ENCODE results near the gene PPP2R2B.

PPP2R2B gene

DNA sequence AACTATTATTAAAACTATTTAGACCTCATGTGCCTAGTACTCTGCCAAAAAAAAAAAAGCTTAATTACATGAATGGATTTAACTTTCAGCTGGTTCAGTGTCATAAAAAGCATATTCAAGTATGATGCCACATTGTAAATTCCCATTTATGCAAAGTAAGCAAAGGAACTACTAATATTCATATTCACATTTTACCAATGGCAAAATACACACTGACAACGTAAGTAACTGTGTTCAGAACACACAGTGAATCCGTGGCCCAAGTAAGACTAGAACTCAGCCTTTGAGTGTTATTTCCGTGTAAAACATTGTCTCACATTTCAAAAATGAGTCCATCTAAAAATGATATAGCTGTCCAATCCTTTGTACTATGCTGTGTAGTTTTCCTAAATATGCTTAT is 56.8 kb downstream of the PPP2R2B start:
- no peak for FAIRE-seq

DNA sequence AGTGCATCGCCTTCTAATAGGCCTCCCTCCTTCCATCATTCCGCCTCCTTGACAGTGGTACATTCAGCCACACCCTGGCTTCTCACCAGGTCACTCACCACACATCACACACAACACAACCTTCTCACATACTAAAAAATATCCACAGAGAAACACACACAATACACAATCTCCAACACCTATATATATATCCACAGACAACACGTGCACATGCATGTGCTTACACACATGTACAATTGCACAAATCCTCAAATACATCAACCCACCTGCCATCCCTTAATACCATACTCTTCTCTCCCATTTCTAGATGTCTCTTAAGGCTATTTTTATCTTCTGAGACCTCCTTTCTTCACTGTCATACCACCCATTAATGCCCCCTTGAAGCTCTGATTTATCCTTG is 57.6 kb downstream of the PPP2R2B start:
- FAIRE-seq, result no peak

DNA sequence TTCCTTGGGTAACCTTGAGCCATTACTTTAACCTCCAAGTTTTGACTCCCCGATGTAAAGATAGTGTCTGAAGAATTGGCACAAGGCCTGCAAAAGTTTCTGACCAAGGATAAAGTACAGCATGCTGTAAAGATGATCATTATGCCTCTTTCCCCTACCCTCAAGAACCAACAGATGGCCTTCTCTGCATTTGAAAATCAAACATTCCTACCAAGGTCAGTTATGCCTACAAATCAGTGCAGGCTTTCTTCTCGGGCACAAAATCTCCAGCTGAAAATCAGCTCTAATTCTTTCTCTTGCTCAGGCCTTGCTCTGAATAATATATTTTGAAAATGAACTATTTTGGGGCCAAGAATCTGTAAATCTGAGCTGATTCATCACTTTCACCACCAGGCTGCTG is 59.7 kb downstream of the PPP2R2B start:
- no peak for FAIRE-seq

DNA sequence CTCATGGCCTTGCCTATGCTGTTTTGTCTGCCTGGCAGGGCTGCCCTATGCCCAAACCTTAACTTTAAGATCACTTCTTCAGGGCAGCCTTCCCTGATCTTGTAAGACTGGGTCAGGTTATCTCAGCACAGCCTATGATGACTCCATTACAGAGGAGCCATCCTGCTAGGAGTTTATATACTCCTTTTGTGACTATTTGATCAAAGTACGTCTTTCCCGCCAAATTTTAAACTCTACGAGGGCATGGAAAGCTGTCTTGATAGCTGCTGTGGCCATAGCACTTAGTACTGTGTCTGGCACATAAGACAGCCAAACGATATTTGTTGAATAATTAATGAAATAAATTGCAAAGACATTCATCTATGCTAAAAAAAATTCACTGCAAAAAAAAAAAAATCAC is 60.6 kb downstream of the PPP2R2B start:
- no peak for FAIRE-seq

DNA sequence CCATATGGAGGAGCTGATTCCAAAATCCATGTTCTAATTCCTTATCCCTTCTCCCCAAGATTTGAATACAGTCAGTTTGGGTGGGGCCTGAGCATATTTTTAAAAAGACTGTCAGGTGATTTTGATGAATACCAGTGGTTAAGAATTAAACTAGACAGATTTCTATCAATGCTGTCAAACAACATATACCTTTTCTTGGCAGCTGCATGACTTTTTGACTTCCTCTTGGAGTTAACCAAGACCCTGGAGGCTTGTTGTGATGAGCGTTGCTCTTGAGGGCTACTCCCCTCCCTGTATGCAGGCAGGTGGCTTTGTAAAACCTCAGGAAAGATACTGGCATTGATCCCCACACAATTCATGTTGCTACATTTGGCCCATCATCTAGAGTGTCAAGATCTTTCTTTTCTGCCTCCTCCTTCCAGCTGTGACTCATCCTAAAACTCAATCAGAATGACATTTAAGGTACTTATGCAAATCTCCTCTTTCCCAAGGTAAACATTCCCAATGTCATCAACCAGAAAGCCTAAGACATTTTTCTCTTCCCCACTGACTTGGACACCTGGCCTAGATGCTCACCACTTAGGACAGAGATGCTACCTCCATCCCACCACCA is 61.7 kb downstream of the PPP2R2B start:
- FAIRE-seq, result no peak

DNA sequence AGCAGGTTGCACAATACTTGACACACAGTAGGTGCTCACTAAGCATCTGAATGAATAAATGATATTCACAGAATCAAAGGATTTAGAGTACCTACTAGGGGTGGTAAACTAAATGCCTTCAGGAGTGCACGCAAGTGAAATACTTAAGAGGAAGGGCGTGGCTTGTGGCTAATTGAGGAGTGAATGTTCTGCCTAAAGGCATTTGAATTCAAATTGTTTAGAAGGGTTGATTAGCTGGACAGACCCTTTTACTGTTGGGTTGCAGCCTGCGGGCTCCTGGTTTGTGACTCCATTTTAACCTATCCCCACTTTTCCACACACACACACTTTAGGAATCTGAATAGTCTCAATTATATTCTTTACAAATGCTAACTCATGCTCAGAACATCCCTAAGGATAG is 63.1 kb downstream of the PPP2R2B start:
- no peak for FAIRE-seq

DNA sequence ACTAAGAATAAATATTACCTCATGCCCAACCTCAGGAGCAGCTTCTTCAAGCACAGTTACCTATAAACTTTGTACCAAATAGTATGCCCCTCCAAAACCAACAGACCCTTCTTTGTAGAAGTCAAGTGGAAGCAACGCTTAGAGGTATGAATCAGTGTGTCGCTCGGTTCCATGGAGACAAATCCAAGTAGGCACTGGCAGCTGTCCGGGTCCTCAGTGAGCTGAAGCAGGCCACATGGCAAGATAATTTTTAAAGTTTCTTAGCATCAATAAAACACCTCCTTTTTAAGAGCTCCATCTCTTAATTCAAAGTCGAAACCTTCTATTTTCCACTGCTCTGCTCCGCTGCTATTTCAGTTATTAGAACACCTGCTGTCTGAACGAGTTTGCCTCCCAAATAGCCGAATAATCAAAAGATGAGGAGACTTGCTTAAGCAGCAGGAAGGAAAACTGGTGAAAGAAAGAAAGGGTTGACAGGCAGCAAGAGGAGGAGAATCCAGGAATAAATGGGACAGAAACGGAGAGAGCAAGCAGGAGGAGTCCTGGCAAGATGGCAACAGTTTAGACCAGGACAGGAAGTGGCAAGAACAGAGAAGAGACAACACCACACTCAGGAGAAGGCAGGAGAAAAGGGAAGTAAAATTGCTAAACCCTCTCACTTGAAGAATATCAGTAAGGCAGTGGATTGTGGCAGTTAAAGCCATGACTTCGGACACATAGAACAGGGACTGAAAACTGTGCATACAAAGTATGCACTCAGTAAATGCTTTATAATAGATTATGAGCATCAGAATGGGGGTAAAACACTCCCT is 65.0 kb downstream of the PPP2R2B start:
- no peak for FAIRE-seq

DNA sequence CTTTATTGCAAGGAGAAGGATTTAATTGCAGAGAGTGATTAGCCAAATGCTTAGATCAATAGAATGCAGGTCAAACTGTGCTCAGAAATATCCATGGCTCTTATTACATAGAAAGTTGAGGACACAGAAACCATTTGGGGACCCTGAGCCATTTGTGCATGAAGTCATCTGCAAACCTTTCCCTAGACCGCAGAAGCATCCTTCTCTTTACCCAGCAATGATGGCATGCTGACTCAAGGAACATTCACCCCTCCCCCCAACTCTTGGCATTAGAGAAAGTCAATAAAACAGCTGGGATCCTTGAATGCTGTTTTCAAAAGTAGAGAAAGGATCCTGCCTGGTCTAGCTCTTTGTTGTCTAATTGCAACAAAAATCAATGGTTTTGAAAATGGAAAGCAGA is 73.5 kb downstream of the PPP2R2B start:
- no peak for FAIRE-seq

DNA sequence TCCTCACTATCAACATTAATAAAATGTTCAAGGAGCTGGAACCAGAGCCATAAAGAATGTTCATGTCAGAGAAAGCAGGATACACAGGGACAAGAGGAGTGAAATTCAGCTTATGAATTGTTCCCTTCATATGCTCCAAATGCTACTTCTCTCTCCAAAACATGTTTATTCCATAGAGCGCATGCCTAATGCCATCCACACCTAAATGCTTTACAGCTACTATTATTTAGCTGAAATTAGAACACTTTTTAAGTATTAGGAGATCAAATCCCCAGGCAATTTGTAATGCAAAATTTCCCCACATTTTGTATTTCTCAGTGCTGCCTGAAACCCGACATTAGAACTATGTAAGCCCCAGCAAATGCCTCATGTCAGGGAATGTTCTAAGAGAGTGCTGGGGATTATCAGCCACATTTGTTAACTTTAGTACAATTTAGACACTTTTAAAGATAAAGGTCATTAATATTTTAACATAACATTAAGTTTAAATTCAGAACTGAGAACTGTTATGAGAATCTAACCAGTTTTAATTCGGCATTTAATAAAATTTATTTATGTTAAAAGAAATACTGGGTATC is 75.5 kb downstream of the PPP2R2B start:
- no peak for FAIRE-seq

DNA sequence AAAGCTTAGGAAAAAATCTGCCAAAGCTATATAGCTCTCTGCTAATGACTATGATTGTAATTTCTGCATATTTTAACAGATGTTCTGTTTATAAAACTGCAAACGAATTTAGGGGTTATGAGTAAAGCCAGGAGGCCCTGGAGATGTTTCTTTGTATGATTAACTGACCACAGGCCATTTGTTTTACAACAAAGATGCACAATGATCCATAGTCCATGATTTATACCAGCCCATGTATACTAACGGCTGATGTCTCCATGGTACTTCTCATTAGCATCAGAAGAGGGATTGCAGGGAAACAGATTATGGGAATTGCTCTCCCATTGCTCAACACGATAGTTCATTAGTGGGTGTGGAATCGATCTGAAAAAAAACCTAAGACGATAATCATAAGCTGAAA is 78.9 kb downstream of the PPP2R2B start:
- no peak for FAIRE-seq

DNA sequence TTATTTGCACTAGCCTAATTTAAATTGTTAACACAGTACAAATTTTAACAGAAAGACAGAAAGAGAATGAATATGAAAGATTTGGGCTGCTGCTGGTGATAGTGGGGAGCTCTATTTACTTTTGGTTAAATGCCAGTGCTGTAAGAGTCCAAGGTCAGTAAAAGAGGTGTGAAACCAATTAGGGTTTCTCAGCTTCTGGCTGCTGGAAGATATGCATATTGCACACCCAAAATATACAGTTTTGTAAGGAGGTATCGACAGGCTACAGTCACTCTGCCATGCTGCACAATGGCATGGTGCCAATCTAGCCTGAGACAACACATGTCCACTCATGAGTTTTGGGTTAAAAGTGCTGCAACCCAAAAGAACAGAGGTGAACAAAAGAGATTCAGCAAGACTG is 79.3 kb downstream of the PPP2R2B start:
- FAIRE-seq, result no peak

DNA sequence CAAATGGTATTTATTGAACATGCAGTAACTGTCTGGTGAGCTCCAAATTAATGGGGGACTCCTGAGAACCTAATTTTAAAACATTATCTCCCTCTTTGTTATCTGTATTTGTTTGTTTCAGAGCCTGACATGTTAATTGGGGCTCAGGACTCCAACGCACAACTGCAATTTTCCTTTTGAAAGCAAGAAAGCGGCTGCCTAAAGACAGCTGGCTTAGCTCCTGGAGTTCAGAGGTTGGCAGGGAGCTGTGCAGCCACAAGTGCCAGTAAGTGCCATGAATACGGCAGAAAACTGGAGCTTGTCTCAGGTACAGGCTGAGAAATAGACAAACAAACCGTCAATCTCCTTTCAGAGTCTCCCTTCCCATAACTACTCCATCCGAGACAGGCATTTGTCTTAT is 80.9 kb downstream of the PPP2R2B start:
- no peak for FAIRE-seq

DNA sequence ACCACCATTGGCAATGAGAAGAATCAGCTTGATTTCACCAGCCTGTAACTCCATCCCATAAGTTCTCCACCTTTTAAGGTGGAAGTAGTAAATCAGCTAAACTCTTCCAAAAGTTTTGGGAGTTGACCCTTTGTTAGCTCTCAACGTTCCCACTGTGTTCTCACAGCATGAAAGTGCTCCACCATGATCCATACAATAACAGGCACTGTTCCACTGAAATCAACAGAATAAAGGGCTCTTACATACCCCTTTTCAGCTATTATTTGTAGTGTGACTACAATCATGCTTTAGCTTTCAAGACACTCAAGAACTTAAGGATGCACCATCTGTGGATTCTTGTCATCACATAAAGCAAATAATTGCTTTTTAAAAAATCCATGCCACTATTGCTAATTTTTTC is 81.6 kb downstream of the PPP2R2B start:
- no peak for FAIRE-seq

DNA sequence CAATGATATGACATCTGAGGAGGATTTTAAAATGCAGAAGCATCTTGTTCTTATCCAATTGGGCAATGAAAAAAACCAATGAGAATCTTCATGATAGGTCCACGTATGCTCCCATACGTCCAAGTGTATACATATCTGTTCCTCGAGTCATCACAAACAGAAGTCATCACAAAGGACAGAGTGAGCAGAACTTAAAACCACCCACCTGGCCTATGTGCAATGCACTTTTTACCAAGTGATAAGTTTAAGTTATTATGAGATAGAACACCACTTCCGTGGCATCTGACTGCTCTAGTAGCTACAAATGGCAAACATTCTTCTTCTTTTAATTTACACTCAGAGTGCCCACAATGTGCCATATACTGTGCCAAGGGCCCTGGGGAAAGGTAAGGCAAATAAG is 82.4 kb downstream of the PPP2R2B start:
- FAIRE-seq, result no peak

DNA sequence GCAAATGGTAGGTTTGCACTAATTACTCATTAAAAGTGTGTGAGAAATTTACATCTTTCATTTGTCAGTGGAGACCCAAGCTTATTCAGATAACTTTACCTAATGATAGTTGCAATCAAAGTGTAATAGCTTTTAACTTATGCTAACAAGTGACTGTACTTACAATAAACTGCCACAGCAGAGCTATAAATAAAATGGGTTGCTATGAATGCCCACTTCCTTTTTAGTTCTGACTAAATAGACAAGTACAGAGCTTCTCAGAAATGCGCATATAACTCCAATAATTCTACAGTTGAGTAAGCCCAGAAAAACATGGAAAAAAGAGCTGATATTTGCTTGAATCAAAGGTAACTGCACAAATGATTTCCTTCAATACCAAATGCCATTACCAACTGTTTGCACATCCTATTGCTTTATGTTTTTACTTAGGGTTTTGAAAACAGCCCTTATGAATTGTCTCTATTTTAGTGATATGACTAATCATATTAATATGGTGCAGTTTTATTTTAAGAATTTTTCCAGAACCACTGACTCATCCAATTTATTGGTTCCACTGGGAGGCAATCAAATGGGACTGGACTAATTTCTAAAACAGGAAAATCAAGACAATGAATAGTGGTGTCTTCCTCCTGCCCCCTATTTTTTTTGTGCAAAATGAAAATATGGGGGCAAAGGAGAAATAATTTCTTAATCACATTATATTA is 84.1 kb downstream of the PPP2R2B start:
- FAIRE-seq, result no peak

DNA sequence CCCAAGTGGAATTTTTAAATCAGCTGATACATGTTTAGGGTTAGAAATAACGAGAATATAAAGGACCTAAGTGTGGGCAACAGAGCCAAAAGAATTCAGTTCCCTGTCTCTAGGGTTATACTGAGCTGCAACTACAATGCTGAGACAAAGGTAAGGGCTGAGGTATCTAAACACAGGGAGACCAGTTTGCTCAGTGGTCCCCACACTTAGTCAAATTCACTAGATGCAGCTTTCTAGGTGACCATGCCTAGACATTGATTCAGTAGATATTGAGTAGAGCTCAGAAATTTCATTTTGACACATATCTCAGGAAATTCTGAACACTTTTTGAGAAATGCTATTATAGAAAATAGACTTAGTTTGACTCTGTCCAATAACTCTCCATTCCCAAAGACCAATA is 84.8 kb downstream of the PPP2R2B start:
- FAIRE-seq, result no peak

DNA sequence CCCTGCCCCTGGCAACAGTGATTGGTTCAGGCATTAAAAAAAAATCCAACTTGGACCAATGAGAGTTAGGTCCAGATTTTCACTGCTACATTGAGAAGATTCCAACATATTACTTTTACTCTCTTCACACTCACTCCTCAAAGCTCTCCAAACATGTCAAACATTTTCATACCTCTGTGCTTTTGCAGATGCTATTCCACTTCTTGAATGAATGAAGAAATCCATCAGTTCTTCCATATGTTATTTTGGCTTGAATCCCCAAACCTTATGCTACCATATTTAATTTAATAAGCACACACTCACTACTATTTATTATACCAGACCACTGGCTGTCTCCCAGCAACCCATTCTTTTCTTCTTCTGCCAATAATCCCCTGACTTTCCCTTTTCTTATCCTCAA is 87.1 kb downstream of the PPP2R2B start:
- FAIRE-seq, result no peak

DNA sequence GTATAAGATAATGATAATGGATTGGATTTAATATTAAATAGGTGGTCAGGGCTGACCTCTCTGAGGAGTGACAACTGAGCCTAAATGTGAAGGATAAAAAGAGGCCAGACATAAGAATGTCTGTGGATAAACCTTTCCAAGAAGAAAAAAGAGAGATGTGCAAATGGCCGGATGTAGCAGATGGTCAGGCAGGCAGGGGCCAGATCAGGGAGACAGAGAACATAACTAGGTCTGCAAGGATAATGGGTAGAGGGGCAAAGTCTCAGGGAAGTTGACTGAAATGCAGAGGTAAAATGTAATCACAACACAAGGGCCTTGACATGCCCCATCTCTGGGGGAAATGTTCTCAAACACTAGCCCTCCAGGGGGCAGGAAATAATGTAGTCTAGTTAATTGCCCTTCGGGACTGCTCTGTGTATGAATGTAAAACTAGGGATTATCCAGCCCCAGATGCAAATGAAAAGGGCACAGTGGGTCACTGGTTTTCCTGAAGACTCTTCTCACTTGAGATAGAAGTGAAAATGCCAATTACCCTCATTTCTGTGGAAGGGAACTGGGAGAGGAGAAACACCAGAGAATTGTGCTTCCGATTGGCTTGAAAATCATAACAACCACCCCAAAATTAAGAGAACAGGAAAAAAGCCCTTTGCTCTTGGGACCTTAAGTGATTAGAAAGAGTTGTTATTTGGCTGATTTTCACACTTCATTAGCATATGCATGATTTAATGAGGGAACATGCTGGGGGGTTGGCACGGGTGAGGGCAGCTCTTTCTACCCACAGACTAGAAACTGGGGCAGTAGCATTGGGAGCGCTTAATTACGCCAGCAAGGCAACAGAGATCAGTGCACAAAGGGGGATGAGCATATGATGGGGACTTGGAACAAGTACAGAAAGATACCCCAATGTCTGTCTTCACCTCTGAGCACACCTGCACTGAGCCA is 88.6 kb downstream of the PPP2R2B start:
- FAIRE-seq, result no peak

DNA sequence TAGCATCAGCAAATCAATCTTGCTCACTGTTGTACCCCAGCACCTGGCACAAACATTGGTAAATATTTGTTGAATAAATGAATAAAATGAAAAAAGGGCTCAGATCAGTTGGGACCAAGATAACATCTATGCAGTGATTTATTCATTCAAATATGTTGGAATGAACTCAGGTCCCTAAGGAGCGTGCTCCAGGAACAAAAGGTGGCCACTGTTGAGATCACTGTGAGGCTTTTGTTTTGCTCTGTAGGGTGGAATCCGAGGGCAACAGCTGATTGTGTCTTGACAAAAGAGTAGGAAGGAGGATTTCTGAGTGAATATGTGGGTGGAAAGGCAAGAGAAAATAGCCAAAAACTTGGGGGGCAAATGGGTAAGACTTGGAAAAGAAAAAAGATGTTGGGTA is 89.7 kb downstream of the PPP2R2B start:
- no peak for FAIRE-seq

DNA sequence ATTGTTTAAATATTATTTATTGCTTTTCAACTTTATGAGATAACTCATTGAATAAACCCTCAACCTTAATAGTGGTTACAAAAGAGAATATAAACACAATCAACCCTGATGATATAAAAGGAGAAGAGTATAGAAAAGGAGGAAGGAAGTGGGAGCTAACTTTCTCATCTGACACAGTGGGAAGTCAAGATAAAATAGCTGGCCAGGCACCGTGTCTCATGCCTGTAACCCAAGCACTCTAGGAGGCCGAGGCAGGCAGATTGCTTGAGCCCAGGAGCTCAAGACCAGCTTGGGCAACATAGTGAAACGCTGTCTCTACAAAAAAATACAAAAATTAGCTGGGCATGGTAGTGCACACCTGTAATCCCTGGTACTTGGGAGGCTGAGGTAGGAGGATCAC is 93.5 kb downstream of the PPP2R2B start:
- FAIRE-seq, result no peak

DNA sequence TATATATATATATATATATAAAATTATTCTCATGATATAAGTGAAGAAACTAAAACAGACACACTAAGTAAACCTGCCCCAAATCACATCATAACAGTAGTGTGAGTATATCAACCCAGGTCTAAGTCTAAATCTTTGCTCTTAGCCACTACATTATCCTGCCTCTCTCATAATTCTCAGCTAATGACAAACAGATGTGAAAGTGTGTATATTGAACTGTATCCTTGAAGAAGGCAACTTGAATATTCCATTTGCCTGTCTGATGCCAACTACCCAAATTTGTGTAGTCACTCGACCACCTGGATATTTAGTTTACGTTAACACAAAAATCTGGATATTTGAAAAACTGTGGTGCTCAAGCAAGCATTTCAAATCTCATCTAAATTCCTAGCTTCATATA is 97.4 kb downstream of the PPP2R2B start:
- FAIRE-seq, result no peak

DNA sequence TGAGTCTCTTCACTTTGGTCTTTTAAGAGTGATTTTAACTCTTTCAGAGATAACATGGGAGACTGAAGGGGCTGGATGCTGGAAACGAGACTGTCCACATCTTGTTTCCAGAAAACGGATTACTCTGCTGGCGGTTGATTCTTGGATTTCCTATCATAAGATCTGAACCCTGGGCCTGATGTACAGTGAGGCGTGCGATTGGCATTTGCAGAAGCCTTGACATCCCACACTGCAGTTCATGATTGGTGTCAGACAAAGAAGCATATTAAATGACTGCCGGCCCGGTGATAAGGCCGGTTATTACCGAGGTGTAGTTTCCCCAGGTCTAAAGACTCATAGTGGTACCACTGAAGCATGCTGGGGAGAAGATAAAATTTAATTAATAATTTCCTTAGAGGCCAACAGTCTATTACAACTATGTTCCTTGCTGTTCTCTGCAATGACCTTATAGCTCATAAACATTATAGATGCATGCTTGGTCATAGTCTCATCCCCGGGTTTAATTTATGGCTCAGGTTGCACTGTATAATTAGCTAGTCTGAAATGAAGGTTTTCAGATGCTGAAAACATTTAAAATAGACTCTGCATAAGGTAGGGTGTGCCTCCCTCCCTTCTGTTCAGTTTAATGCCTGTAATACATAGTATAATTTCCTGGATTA is 99.2 kb downstream of the PPP2R2B start:
- FAIRE-seq, result no peak

Measured in colon (tissue), 2 donors.